ENCODE data around the gene RNASEH2B. TPM values are rescaled to one million over a fixed set of nuclear protein-coding genes. Genes with fewer than 3 reads are reported as not detected.

The RNASEH2B gene
- total and polyA plus RNA-seq, 9 of the 15 experiments (the other 6 are each of a cell fraction or from before 2014, with no cell fraction given): 26.3 to 109 (median 62.5) TPM

- TF ChIP-seq SRSF1 (IDR thresholded peaks at IDR 0.05; ENCODE audit: low read depth, low read length): no peak
- no peak for TF ChIP-seq ZBED1 (IDR thresholded peaks at IDR 0.05)
- no peak for TF ChIP-seq ZNF407 (IDR thresholded peaks at IDR 0.05; ENCODE audit: low read depth)
- TF ChIP-seq BCOR (IDR thresholded peaks at IDR 0.05): no peak
These were observed 45.6 kb downstream of the RNASEH2B start (continued) for GRCh38 chr13:50955241-50955640.

All from K562 (cell line).